AG08395 (cell line): ENCODE results near the gene IL17B.
"Not testable (repeated sequence)": the region's sequence is repeated elsewhere in the genome, so short reads cannot be mapped to it uniquely, and the experiment has no call there.

Experiments
- DNase-seq: peaks from one replicate; pipeline ENCODE4 v3.0.0; 2012; ENCODE audit warnings: mixed read lengths, low spot score

IL17B gene

DNA sequence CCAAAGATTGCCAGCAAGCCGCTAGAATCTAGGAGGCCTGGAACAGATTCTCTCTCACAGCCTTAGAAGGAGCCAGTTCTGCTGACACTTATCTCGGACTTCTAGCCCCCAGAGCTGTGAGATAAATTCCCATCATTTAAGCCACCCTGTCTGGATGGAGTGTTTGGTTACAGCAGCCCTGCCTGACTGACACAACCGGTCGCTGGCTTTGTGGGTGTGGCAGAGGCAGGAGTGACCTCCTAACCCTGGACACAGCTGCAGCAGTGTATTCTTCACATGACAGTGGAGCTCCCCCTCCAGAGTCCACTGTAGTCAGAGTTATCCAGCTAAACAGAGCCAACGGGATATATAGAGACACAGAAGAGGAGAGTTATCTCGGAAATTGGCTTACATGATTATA, 21.2 kb upstream of the IL17B start:
- no peak for DNase-seq

DNA sequence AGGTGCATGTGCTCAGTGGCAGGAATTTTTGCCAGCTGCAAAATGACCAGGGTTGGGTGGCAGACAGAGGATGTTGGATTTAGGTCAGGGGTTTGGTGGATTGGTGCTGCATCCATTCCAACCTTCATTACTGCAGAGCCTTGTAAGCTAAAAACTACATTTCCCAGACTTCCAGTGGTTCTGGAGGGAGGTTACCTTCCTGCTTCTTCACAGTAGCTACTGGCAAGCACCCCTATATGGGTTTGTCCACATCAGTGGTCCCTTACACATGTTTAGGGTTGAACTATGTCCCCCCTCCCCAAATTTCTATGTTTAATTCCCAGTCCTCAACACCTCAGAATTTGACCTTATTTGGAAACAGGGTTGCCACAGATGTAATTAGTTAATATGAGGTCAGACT, 20.7 kb upstream of the IL17B start:
- no peak for DNase-seq

DNA sequence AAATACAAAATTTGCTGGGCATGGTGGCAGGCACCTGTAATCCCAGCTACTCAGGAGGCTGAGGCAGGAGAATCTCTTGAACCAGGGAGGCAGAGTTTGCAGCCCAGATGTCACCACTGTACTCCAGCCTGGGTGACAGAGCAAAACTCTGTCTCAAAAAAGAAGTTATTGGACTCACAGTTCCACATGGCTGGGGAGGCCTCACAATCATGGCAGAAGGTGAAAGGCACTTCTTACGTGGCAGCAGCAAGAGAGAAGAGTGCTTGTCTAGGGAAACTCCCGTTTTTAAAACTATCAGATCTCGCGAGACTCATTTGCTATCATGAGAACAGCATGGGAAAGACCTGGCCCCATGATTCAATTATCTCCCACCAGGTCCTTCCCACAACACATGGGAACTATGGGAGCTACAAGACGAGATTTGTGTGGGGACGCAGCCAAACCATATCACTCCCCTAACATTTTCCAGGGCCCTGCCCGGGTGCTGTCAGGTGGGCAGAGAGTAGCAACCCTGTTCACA, 19.7 kb upstream of the IL17B start:
- not testable (repeated sequence) for DNase-seq

DNA sequence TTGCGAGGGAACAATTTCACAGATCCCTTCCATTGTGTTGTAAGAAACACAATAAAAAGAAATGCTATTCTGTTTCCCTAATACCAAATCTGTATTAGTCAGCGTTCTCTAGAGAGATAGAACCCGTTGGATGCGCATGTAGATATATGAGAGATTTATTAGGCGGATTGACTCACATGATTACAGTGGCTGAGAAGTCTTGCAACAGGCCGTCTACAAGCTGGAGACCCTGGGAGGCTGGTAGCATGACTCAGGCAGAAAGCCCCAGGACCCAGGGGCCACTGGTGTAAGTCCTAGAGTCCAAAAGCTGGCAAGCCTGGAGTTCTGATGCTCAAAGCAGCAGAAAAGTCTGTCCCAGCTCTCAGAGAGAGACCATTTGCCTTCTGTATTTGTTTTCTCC, 18.4 kb upstream of the IL17B start:
- peak; percentile 71 for DNase-seq

DNA sequence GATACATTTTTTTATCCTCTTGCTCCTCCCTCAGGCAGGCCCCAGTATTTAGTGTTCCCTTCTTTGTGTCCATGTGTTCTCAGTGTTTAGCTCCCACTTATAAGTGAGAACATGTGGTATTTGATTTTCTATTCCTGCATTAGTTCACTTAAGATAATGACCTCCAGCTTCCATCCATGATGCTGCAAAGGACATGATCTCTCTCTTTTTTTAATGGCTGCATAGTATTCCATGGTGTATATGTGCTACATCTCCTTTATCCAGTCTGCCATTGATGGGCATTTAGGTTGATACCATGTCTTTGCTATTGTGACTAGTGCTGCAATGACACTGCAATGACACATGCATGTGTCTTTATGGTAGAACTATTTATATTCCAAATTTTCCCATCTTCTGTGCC, 15.9 kb upstream of the IL17B start:
- not testable (repeated sequence) for DNase-seq

DNA sequence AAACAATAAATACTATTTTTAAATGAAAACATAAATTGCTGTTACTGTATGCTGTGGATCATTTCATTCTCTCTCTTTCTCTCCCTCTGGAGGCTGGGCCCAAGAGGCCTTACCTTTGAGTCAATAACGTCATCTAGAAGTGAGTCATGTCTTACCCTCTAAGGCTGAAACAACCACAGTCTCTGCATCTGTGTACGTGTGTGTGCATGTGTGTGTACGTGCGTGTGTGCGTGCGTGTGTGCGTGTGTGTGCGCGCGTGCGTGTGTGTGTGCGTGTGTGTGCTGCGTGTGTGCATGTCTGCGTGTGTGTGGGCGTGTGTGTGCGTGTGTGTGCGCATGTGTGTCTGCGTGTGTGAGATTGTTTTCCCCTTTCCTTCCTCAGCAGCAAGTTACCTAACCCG, 13.6 kb upstream of the IL17B start:
- DNase-seq: no peak

DNA sequence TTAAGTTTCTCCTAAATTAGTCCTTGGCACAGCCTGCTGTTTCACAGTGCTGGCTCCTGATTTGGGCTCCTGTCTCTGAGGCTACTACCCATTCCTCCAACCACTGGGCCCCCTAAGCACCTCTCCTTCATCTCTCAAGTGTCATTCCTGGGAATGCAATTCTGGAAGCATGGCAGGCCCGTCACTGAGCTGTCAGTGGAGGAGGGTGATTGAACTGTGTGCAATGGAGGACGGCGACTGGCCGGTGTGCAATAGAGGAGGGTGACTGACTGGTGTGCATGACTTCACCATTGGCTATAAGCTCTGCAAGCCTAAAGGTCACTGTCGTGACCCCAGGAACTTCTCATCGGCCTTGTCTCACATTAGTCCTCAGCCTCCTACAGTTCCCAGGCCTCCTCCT, 12.4 kb upstream of the IL17B start:
- no peak for DNase-seq

DNA sequence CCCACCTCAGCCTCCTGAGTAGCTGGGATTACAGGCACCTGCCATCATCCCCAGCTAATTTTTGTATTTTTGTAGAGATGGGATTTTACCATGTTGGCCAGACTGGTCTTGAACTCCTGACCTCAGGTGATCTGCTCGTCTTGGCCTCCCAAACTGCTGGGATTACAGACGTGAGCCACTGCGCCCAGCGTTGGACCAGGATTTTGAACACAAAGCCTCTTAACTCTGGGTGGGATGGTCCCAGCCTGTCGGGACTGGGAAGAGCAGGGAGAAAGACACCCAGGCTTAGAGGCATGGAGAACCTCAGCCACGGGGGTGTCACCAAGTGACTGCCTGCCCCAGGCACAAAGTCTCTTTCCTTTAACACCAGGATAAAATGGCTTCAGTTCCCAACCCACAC, 12.0 kb upstream of the IL17B start:
- not testable (repeated sequence) for DNase-seq

DNA sequence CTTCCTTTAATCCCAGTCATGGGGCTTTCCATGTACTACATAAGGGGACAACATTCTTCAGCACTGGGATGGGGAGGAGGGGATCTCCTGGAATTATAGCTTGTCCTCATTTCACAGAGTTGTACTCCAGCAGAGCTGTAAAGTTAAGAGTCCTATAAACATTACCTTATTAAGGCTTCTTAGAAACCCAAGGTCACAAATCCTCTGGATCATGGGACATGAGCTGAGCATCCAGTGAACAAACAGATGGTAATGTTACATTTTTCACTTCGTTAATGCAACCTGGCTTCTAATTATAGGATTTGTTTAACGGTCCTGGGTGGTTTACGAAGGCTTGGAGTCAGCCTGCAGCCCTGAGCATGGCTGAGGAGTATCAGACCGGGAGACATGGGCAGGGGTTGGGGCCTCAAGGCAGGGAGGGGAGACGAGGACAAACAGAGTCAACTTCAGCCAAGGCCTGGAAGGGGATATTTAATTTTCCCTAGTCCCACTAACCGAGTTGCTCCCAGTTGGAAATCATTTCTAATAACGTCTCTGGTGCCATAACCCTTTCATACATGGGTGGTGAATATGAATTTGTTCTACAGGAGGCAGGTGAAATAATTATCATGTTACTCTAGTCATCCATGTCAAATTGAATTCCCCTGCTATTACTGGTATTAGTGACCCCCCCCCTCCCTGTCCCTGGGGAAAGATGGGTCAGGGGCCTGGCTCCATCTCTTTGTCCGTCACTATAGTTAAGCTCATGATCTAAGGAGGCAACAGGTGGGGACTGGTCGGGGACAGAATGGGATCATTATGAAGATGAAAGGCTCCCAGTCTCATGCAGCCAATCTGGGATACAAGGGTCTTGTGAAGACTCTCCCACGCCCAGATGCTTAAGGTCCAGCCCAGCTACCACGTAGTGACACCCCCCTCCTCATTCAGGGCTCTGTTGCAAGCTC, 10.7 kb upstream of the IL17B start:
- no peak for DNase-seq

DNA sequence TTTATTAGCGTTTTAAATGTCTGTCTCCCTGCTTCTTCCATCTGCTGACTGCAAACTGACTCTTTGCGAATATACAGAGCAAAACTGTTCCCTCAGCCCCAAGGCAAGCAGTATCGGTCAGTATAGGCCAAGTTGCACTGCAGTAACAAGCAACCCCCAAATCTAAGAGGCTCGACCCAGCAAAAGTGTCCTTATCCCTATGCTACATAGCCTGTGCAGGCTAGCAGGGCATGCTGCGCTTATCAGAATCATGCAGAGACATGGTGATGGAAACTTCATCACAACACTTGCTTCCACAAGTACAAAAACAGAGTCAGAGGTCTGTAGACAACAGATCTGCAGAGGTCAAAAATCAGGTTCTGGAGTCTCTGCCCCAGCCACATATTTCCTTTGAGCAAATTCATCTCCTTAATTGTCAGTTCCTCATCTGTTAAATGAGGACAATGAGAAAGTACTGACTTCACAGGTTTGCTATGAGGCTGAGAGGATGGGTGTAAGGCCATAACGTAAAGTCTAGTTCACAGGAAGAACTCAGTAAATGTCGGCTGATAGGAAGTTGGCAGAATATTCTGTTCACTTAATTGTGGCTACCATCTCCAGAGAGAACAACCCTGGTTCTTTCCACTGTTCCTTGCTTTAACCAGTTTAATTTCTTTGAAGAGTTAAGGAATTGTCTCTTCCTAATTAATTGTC, 9.6 kb upstream of the IL17B start:
- no peak for DNase-seq

DNA sequence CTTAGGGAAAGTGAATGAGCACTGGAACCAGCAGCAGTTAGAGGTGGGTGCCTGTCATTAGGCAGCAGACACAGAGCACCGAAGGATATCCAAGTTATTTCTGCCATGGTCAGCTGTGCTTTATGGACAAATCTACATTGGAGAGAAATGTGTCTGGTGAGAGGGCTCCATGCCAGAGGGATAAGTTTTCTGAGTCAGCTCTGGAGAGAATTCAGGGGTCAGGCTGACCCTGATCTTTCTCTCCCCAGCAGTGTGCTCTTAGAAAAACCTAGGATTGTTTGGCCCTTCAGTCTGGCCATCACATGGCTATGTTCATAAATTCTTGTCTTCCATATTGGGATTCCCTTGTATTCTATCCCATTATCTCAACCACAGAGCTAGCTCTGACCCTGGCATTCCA, 8.9 kb upstream of the IL17B start:
- DNase-seq: peak; percentile 33

DNA sequence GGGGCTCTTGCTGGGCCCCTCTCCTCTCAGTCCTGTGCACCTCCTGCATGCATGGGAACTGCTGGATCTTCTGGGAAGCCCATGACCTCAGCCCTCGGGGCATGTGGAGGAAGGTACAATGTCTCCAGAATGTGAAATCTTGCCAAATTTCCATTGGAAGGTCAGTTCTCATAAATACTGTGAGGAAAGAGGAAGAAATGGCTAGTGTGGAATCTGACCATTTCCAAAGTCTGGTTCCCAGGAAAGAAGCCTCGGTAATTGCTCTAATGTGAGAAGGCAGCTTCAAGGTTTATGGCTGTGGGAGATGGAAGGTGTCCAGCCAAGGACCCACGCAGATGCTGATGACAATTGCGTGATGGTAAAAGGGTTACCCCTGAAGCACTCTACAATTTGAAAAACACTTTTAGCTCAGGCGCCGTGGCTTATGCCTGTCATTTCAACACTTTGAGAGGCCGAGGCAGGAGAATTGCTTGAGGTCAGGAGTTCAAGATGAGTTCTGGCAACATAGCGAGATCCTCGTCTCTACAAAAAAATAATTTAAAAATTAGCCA, 8.1 kb upstream of the IL17B start:
- peak; percentile 43 for DNase-seq

DNA sequence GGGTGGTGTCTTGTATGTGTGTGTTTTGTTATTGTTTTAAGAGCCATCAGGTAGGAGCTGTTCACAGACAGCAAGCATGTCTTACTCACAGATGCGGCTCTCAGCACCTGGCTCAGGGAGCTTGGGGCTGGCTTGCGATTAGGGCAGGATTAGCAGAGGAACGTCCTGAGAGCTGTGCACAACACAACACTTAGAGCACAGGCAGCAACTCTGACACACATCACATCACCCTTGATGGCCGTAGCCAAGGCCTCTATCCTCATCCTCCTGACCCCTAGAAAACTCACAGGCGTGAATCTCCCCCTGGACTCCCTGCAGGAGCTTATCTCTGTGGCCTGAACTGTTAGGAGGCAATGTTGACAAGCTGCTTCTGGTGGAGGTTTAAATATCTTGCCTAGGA, 7.1 kb upstream of the IL17B start:
- no peak for DNase-seq

DNA sequence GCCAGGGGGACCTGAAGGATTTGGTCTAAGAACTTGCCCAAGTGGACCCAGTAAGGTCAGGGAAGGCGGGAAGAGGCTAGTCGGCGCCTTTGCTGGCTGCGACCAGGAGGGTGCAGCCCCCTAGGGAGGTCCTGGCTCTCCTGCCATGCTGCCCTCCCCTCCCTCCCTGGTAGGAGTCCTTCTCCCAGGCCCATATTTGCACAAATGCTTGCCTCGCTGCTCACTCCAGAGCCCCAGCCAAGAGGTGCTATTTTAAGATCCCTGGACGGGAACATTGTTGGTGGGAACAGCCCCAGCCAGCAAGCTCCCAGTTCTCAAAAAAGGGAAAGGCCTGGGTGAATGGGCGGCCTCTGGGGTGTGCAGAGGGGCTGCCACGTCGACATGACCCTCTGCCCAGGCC, 4.3 kb upstream of the IL17B start:
- no peak for DNase-seq

DNA sequence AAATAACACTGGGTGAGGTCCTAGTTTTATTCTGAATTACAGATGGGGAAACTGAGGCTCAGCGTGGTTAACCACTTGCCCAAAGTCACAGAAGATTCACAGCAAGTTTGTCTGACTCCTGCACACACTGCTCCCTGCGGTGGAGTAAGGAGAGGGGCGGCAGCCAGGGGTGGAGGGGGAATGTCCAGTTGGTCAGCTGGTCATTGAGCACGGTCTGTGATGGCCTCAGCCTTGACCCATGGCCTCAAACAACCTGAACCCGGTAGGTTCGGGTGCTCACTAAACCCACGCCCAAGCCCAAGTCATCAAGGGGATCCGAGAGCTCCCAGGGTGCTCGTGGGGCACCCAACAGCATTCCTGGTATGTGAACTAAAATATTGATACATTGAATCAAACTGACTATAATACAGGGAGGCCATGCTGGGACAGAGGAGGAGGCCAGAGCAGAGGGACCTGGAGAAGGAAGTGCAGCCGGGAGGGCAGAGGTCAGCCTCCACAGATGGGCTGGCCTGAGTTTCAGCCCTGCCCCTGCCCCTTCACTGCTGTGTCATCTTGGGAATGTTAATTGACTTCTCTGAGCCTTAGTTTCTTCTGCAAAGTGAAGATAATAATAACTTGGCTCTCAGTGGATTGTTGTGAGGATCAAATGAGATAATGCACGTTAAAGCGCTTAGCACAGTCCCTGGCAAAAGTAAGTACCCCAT, 3.6 kb upstream of the IL17B start:
- no peak for DNase-seq

DNA sequence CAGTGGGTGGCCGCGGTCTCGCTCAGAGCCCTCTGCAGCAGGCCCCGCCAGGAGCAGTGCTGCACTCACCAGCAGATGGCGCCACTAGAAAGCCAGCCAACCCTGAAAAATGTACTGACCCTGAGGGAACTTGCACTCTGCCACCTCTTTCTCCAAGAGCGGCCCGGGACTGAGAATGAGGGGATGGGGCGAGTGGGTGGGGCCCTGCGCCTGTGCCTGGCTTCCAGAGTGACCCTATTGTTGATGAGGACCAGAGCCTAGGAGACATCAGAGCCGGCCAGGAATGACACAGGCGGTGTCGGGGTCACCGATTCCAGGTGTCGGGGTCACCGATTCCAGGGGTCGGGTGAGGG, 2.9 kb upstream of the IL17B start:
- DNase-seq: peak; percentile 88

DNA sequence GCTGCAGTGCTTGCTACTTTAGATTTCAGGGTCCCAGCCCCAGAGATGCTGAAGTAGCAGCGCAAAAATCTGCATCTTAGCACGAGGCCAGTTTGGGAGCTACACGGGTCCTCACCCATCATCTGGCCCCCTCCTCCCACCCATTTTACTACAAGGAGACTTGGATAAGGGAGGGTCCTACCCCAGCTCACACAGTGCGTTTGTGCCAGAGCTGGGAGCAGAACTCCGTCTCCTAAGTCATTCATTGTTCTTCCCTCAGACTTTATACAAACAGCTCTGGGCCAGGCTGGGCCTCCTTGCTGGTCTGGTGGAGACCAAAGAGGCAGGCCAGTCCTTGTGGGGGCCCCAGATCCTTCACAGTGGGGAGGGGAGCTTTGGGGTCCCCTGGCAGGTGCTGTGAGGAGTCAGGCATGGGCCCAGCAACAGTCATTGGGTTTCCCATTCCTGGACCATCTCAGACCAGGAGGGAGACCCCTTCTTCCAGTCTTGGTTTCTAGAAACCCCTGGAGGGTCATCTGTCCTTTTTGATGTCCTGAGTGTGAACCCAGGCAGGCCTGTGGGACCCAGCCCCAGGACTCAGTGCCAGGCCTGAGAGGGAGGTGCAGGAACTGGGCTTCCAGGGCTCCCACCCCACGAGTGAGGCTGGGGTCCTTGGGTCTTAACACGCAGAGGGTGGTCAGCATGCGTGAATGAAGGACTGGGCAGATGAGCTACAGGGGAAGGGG, 2.3 kb upstream of the IL17B start:
- no peak for DNase-seq

DNA sequence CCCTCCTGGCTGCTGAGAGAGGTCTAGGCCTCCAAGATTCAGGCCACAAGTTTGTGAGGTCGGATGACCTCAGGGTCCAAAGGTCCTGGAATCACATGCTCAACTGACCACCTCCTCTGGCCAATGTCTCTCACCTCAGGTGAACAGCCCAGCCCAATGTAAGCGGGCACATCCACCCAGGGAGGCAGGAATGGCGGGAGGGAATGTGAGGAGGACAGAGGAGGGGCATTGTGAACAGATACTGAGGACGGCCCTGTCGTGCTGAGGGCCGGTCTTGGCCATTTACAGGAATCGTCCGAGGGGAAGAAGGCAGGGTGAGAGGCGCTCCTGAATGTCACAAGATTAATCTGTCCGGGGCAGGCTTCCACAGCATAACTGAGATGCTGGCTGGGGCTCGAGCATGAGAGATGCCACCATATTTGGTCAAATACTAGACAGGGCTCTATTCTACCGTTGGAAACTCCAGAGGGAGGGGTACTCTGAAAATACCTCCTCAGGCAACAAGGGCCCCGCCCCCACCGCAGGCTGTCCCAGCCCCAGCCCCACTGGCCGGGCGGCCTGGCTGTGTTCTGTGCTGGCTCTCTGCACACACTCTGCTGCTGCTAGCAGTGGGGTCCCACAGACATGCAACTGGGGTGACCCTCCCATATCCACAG, 1.5 kb upstream of the IL17B start:
- no peak for DNase-seq

DNA sequence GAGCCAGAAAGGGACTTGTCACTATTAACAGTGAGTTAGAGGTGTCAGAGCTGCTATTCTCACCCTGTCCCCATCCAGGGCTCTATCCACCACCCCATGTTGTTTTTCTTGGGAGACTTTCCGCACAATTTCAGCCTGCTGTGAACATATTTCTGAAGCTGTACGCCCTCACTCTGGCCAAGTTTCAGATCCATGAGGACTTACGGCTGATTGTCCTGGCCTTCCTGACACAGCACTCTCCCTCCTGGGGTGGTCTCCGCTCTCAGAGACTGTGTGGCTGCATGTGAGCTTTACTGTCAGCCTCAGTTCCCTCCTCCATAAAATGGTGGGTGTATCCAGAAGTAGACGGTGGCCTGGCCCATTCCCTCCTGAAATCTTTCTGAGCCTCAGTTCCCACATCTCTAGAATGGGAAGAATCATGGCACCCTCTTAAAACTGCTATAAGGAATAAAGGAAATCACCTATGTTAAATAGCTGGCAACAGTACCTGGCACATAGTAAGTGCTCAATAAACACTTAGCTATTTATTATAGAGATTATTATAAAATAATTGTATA, 804 bp upstream of the IL17B start:
- no peak for DNase-seq

DNA sequence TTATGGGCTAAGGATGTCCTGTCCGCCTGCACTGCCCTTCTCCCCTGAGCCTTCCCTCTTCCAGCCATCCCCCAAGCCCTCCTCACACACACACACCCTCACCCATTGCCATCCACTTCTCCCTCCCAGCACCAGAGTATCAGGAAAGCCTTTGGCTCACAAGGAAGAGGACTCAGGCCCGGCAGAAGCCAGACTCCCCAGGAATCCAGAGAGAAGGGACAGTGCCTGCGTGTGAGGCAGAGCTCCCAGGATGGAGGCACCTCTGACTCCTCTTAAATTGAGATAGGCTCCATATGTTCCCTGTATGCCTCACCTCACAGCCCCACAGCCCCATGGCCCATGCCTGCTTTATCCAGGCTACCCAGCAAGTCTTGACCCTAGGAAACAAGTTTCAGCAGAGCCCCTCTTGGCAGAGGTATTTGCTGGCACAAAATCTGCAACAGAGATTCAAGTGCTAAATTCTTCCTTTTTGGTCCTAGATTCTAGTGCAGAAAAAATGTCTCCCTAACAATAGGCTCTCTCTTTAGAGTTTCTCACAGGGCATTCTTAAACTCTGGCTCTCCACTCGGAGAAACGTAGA, 761 bp downstream of the IL17B start:
- no peak for DNase-seq
